GM18526 (cell line): ENCODE measurements around the gene TRPM4.
A peak's percentile ranks its signal among the peaks of the same experiment; 100 is the strongest.

Experiments
- POLR2A ChIP-seq: IDR thresholded peaks from 3 replicates; pipeline ENCODE4 v1.6.1; 2011; ENCODE audit not compliant: insufficient read length; ENCODE audit errors: extremely low read depth

The TRPM4 gene

GRCh38 chr19:49157445-49158224 lies at the start of gene TRPM4:
Gene TRPM4, plus strand, starts transcription at chr19:49157792. Its CDS starts 75 bp downstream, at chr19:49157867.
- TF ChIP-seq POLR2A: no peak

DNA sequence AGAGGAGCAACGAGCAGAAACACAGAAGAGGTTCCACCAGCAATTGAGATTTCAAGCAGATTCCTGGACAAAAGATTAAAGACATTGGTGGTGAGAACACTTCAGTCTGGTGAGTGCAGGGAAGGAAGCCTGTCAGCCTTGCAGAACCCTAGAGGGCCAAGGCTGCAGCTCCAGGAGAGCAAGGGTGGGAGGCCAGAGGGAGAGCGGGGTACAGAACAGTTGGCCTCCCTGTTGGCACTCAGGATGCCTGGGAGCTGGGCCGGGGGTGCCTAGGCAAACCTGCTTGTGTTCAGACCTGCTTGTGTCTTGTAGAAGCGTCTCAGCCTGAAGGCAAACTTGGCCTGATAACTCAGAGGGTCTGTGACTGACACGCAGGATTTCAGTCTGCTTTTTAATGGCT lies 48.5 kb upstream of the TRPM4 start:
- peak; percentile 17 for TF ChIP-seq POLR2A

GRCh38 chr19:49109569-49110233 lies 47.9 kb upstream of the TRPM4 start:
- no peak for TF ChIP-seq POLR2A

DNA sequence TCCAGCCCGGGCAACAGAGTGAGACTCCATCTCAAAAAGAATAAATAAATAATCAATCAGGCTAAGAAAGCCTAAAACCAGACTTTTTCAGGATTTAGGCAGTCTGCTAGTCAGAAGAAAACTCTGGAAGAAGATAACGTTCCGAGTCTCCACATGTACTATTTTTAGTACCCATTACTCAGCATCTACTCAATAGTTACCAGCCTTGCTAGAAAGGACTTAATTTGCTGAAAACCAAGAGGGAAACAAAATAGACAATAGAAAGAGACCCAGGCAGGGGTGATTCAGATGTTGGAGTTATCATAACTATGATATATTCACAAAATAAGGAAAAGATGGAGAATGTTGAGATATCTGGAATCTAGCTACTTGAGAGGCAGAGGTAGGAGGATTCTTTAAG lies 47.0 kb upstream of the TRPM4 start:
- no peak for TF ChIP-seq POLR2A

DNA sequence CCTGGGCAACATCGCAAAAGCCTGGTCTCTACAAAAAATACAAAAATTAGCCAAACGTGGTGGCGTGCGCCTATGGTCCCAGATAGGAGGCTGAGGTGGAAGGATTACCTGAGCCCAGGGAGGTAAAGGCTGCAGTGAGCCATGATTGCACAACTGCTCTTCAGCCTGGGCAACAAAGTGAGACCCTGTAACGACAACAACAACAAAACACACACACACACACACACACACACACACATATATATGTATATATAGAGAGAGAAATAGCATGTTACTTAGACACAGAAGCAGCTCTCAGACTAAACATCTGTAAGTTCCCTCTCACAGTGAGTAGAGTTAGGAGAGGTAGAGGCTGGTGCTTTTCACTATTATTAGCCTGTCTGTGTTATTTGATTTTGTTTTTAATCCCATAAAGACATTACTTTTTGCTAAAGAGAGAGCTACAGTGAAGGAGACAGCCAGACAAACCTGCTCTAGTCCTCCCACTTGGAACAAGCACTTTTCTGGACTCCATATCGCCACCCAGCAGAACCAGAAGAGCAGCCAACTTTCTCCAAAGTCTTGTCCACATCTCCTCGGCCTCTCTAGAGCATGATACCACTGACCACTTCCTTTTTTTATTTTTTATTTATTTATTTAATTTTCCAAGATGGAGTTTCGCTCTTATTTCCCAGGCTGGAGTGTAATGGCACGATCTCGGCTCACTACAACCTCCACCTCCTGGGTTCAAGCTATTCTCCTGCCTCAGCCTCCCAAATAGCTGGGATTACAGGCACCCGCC lies 46.2 kb upstream of the TRPM4 start:
- TF ChIP-seq POLR2A: no peak

GRCh38 chr19:49113762-49114629 lies 43.6 kb upstream of the TRPM4 start, which contains the start of gene LIN7B:
Gene LIN7B, plus strand, starts transcription at chr19:49114370. Its CDS starts 35 bp downstream, at chr19:49114405.
- TF ChIP-seq POLR2A: peak; percentile 46

DNA sequence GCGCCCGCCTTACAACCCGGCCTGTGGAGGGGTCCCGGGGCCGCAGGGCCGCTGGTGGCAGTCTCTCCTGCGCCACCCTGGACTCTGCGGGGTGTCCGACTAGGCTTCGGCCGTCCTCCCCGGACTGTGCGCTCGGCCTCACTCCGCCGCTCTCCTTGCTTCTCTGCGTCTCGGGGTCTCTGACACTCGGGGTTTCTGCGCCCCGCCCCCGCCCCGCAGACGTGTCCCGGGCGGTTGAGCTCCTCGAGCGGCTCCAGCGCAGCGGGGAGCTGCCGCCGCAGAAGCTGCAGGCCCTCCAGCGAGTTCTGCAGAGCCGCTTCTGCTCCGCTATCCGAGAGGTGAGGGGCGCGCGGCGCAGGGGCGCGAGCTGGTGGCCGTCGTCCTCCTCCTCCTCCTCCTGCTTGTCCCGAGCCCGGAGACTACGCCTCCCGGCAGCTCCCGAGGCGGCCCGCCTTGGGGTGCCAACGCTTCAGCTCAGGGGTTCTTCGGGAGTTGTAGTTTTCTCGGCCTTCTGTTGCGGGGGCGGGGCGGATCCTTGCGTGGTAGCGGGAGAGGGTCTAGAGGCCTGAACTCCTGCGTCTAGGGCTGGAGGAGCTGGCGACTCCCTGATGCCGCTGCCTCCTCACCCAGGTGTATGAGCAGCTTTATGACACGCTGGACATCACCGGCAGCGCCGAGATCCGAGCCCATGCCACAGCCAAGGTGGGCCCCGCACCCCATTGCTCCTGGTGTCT lies 42.8 kb upstream of the TRPM4 start:
- TF ChIP-seq POLR2A: no peak

DNA sequence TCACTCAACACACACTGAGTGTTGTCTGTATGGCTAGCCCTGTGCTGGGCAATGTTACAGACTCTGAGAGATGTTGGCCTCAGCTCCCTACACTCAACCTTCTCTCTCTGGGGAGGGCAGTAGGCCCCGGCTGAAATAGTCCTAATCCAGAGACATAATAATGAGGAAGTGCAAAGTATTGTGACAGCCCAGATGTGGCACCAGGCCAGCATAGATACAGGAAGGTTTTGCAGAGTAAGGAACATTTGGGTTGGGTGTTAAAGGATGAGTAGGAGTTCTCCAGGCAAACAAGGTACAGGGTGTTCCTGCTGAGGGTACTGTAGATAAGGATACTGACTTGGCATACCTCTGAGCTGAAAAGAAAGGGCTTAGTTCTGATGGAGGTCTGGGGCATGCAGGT lies 41.0 kb upstream of the TRPM4 start:
- TF ChIP-seq POLR2A: no peak

GRCh38 chr19:49117677-49118564 lies 39.7 kb upstream of the TRPM4 start:
- no peak for TF ChIP-seq POLR2A

DNA sequence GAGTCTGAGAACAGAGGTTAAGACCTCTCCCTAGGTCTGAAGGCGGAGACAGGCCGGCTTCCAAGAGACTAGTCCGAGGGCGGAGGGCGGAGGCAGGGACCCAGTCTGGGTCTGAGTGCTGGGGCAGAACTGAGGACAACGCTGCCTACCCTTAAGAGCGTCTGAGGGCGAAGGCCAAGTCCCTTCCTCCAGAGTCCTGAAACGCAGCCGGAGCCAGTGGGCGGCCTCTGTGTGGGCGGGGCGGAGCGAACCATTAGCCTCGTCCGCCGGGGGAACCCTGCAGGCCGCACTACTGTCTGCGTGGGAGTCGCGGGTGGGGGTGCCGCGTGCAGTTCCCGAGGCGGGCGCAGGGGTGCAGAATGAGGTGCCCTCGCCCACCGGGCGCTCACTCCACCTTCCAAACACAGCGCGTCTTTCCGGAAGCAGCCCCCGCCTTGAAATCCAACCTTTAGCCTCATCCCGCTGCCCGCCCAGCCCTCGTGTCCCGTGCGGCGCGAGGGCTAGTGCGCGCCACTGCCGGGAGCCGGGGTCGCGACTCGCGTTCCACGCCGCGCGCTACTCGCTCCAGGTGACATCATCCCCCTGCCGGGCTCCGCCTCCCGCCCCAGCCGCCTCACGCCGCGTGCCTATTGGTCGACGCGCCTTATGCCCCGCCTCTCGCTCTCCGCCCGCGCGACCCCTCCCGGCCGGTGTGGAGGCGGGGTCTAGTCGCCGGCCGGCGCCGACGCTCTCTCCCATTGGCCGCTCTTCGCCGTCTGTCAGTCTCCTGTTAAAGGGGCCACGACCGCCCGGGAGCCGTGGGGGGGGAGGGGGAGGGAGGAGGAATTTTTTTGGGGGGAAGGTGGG lies 38.8 kb upstream of the TRPM4 start, which contains the start of gene C19orf73:
C19orf73 (minus strand) TSS at position 579 of the 846 bp plus-strand sequence; CDS start at position 458, 121 bp downstream.
- peak; percentile 62 for TF ChIP-seq POLR2A

DNA sequence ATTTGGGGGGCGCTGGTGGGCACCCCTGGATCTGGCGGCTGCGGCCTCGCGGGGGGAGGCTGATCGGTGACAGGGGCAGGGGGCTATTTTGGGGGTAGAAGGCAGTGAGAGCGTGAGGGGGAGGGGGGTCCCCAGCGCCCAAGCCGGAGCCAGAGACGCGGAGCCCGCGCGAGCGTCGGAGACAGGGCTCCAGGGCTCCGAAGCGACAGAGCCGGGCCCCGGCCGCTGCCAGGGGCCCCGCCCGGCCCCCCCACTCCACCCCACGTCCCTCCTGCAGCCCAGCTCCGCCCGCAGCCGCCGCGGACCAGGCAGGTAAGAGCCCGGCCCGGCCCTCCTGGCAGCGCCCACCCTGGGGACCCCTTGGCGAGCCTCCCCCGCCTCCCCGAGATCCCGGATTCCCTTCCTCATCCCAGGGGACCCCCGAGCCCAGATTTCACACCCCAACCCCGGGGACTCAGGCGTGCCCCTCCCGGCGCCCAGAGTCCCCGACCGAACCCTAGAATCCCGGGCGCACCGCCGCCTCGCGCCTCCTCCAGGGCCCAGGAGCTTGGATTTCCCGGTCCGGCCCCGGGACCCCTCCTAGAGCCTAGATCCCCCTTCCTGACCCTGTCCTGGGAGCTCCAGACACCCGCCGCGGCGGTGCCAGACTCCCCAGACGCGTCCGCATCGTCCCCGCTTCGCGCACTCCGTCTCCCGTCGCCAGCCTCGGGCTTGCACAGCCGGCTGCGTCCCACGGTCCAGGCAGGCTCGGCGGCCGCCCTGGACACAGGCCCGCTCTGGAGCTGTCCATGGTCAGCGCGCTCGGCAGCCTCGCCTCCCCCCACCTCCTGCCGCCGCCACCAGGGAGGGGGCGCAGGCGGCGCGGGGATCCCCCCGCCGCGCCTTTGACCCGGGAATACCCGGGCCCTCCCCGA lies 37.9 kb upstream of the TRPM4 start, which contains the start of gene PPFIA3:
PPFIA3 (plus strand) TSS at position 134 of the 914 bp plus-strand sequence. CDS start 8,330 bp downstream, outside the sequence.
- no peak for TF ChIP-seq POLR2A
